ENCODE measurements around the gene MAP1LC3B2. TPM values are rescaled to one million over a fixed set of nuclear protein-coding genes. Genes with fewer than 3 reads are reported as not detected.

MAP1LC3B2 gene
- total and polyA plus RNA-seq, 2 of the 8 experiments (the other 6 are each of a cell fraction or from before 2014, with no cell fraction given) = 0.39 to 1.5 TPM

DNA sequence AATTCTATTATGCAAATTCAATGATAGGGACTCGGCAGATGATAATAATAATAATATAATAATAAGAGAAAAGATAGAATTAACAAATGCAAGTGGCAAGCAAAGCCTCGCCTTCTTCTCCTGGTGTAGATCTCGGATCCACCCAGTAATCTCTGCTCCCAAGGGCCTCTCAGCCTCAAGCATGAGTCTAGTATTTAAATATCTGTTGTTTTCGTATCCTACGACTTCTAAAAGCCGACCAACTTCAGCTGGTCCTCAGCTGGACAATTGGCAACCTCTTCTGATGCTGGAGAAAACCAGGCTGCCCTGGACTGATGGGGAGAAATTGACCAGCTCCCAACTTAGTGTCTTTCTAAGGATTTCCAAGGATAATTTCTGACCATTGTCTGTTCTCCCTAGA is 14.0 kb upstream of the MAP1LC3B2 start:
- no peak overlapping the region for H3K27ac ChIP-seq (ENCODE audit: low read depth, low read length)
- peaks cover 0 to 5% (median 2%) of the 10 kb centered on the region in 4 experiments; a peak in 3 of 7 replicates for H3K4me1 ChIP-seq (replicated peaks in 1 of 4; ENCODE audit: control insufficient read depth in 3 of 4, insufficient read depth in 4 of 4, low read length in 3 of 4)
- peaks cover 2% of the 10 kb centered on the region; the same call in 1 of the 2 replicates for H3K23me2 ChIP-seq (ENCODE audit: low read depth, low read length)
- H3K9ac ChIP-seq (replicated peaks in 1 of 4; ENCODE audit: extremely low read depth in 1 of 4, low read depth in 3 of 4, low read length in 3 of 4) = no peak overlapping the region
- H2BK20ac ChIP-seq (ENCODE audit: low read length) = no peak overlapping the region
- H3K79me1 ChIP-seq (ENCODE audit: low read depth, low read length) = no peaks in the 10 kb centered on the region
- TF ChIP-seq SUZ12 (IDR thresholded peaks at IDR 0.05; ENCODE audit: low read length) (no peak), CTBP2 (IDR thresholded peaks at IDR 0.05; ENCODE audit: borderline replicate concordance, insufficient read depth, insufficient read length, low read length) (no peak), SIN3A (conservative IDR thresholded peaks at IDR 0.05 in 1 of 2, IDR thresholded peaks at IDR 0.05 in 1 of 2; ENCODE audit: low read depth in 1 of 2, low read length in 2 of 2) (no peak), CBX5 (IDR thresholded peaks at IDR 0.05; ENCODE audit: low read depth, low read length) (no peak)
- H4K20me1 ChIP-seq (replicated peaks in 1 of 2; ENCODE audit: control insufficient read depth in 1 of 2, insufficient read depth in 2 of 2, low read length in 2 of 2) = no peaks in the 10 kb centered on the region
- H3K56ac ChIP-seq (replicated peaks; ENCODE audit: insufficient read length, low read depth, low read length) = no peak overlapping the region
- H2AK5ac ChIP-seq (ENCODE audit: low read depth, low read length) = no peak overlapping the region
- H2BK120ac ChIP-seq (replicated peaks; ENCODE audit: low read depth, low read length) = no peak overlapping the region
- 94% methylated on average over 6 of the region's 6 CpGs; no CpG with 5 or more reads in 1 of the 2 experiments for WGBS, 2 experiments (ENCODE audit: extremely low coverage in 1 of 2, insufficient coverage in 1 of 2, insufficient read length in 1 of 2, insufficient replicate concordance in 2 of 2, low coverage in 1 of 2, low lambda C conversion rate in 2 of 2, missing lambda C conversion rate in 1 of 2)
- H4K8ac ChIP-seq (ENCODE audit: extremely low read depth, insufficient read depth, low read length) = no peak overlapping the region
- POLR2A ChIA-PET (ENCODE audit: partially characterized antibody) = interaction anchor here (1.2 kb wide), 1 partner anchor 81 kb away, joined by 3 read pairs; no protein-coding TSS in a partner anchor
- H3K4me3 ChIP-seq (ENCODE audit: extremely low read depth in 1 of 4, insufficient read depth in 2 of 4, low read depth in 3 of 4, low read length in 4 of 4) = no peak overlapping the region
- H3K79me2 ChIP-seq (ENCODE audit: control insufficient read depth in 1 of 2, insufficient read depth in 2 of 2, low read length in 2 of 2) = no peaks in the 10 kb centered on the region
- FAIRE-seq = no peak
- H4K5ac ChIP-seq (ENCODE audit: insufficient read length, low read depth, low read length) = no peak overlapping the region
- peak overlapping the region; percentile 72; the same call in 1 of the 2 replicates for H2BK15ac ChIP-seq (ENCODE audit: low read length)
- H3K4me2 ChIP-seq (ENCODE audit: insufficient read depth in 1 of 2, low read depth in 2 of 2, low read length in 2 of 2) = no peak overlapping the region
- H2BK5ac ChIP-seq (ENCODE audit: low read depth, low read length) = no peak overlapping the region
- no peaks in the 10 kb centered on the region for H3K9me3 ChIP-seq (ENCODE audit: insufficient read depth in 2 of 2, low read depth in 1 of 2, low read length in 1 of 2)
- no peak overlapping the region for H4K91ac ChIP-seq (replicated peaks; ENCODE audit: insufficient read length, low read length)
- no peaks in the 10 kb centered on the region for H3K36me3 ChIP-seq (ENCODE audit: control insufficient read depth in 2 of 4, insufficient read depth in 4 of 4, low read length in 3 of 4)
- no peak overlapping the region for H3K18ac ChIP-seq (ENCODE audit: extremely low read depth, low read length)
- no peak overlapping the region for H3K4ac ChIP-seq (replicated peaks; ENCODE audit: insufficient read length, low read depth, low read length)
- CTCF ChIA-PET (ENCODE audit: partially characterized antibody) = interaction anchor here (0.7 to 1.6 kb wide), 5 partner anchors 12 to 94 kb away, joined by 3 to 5 read pairs (median 3); partner anchors contain the start of gene MAP1LC3B2
- DNase-seq (ENCODE audit: low read depth in 1 of 2, low spot score in 2 of 2) = no peak
- H3K27me3 ChIP-seq (replicated peaks in 1 of 4; ENCODE audit: control insufficient read depth in 3 of 4, extremely low read depth in 1 of 4, insufficient read depth in 3 of 4, low read length in 3 of 4) = no peaks in the 10 kb centered on the region
- no peak overlapping the region for H3K23ac ChIP-seq (ENCODE audit: insufficient read length)
- no peak overlapping the region for H2AFZ ChIP-seq (ENCODE audit: low read length)
- no peak overlapping the region for H2BK12ac ChIP-seq (ENCODE audit: low read depth, low read length)
- no peak overlapping the region for H3K14ac ChIP-seq (ENCODE audit: insufficient read length)

Measured in H1 (cell line).